ENCODE results near the gene ARHGAP8.

ARHGAP8 gene

DNA sequence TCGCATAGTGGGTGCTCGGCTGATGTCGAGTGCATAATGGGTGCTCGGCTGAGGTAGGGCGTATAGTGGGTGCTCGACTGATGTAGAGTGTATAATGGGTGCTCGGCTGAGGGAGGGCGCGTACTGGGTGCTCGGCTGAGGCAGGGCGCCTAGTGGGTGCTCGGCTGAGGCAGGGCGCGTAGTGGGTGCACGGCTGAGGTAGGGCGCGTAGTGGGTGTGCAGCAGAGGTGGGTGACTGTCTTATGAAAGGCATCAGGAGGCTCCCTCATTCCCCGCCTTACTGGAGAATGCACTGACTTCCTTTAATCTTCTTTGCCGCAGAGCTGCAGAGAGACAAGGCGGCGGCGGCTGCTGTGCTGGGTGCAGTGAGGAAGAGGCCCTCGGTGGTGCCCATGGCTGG lies 33.8 kb downstream of the ARHGAP8 start:
- TF ChIP-seq SPI1 (IDR thresholded peaks at IDR 0.05; ENCODE audit: borderline replicate concordance, low read depth) (no peak), REST (IDR thresholded peaks at IDR 0.05; ENCODE audit: insufficient replicate concordance, low read depth) (no peak), GABPA (IDR thresholded peaks at IDR 0.05; ENCODE audit: low read depth) (no peak)
- TF ChIP-seq, protein P1, sequence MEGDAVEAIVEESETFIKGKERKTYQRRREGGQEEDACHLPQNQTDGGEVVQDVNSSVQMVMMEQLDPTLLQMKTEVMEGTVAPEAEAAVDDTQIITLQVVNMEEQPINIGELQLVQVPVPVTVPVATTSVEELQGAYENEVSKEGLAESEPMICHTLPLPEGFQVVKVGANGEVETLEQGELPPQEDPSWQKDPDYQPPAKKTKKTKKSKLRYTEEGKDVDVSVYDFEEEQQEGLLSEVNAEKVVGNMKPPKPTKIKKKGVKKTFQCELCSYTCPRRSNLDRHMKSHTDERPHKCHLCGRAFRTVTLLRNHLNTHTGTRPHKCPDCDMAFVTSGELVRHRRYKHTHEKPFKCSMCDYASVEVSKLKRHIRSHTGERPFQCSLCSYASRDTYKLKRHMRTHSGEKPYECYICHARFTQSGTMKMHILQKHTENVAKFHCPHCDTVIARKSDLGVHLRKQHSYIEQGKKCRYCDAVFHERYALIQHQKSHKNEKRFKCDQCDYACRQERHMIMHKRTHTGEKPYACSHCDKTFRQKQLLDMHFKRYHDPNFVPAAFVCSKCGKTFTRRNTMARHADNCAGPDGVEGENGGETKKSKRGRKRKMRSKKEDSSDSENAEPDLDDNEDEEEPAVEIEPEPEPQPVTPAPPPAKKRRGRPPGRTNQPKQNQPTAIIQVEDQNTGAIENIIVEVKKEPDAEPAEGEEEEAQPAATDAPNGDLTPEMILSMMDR (IDR thresholded peaks at IDR 0.05; ENCODE audit: insufficient read depth, low read length): no peak
- DNase-seq (ENCODE audit: low read depth in 1 of 2, low spot score in 1 of 2): no peak
- Histone ChIP-seq H3K27ac (replicated peaks) (no peak overlapping the region), H3K4me3 (replicated peaks; ENCODE audit: insufficient read depth, low read length) (no peak overlapping the region), H3K27me3 (ENCODE audit: insufficient read depth, poor library complexity, severe bottlenecking) (no peaks in the 10 kb centered on the region)

DNA sequence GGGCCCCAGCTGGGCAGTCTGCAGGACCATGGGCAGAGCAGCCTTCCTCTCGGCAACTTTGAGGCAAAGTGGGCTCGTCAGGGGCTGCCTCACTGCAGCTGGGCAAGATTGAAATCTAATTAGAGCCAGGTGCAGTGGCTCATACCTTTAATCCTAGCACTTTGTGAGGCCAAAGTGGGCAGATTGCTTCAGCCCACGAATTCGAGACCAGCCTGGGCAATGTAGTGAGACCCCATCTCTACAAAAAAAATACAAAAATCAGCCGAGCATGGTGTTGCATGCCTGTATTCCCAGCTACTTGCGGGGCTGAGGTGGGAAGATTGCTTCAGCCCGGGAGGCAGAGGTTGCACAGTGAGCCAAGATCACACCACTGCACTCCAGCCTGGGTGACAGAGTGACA lies 34.2 kb downstream of the ARHGAP8 start:
- Histone ChIP-seq H3K4me3 (replicated peaks; ENCODE audit: insufficient read depth, low read length) (no peak overlapping the region), H3K27ac (replicated peaks) (no peak overlapping the region), H3K27me3 (ENCODE audit: insufficient read depth, poor library complexity, severe bottlenecking) (no peaks in the 10 kb centered on the region)
- DNase-seq (ENCODE audit: low read depth in 1 of 2, low spot score in 1 of 2): no peak
- no peak for TF ChIP-seq REST (IDR thresholded peaks at IDR 0.05; ENCODE audit: insufficient replicate concordance, low read depth)
- TF ChIP-seq POLR2AphosphoS5 (IDR thresholded peaks at IDR 0.05; ENCODE audit: low read depth): no peak
- TF ChIP-seq, protein P1 (IDR thresholded peaks at IDR 0.05; ENCODE audit: insufficient read depth, low read length): no peak
- no peak for TF ChIP-seq GABPA (IDR thresholded peaks at IDR 0.05; ENCODE audit: low read depth)
- no peak for TF ChIP-seq SPI1 (IDR thresholded peaks at IDR 0.05; ENCODE audit: borderline replicate concordance, low read depth)

- DNase-seq (ENCODE audit: low read depth in 1 of 2, low spot score in 1 of 2): no peak
- Histone ChIP-seq H3K27me3 (ENCODE audit: insufficient read depth, poor library complexity, severe bottlenecking) (no peaks in the 10 kb centered on the region), H3K27ac (replicated peaks) (no peak overlapping the region), H3K4me3 (replicated peaks; ENCODE audit: insufficient read depth, low read length) (no peak overlapping the region)
- TF ChIP-seq GABPA (IDR thresholded peaks at IDR 0.05; ENCODE audit: low read depth) (no peak), POLR2AphosphoS5 (IDR thresholded peaks at IDR 0.05; ENCODE audit: low read depth) (no peak), SPI1 (IDR thresholded peaks at IDR 0.05; ENCODE audit: borderline replicate concordance, low read depth) (no peak), REST (IDR thresholded peaks at IDR 0.05; ENCODE audit: insufficient replicate concordance, low read depth) (no peak)
- TF ChIP-seq, protein P1 (IDR thresholded peaks at IDR 0.05; ENCODE audit: insufficient read depth, low read length): no peak
Observed at GRCh38 chr22:44787832-44788231, 35.5 kb downstream of the ARHGAP8 start.

Data from HL-60 (cell line).